H1 (cell line): ENCODE data around the gene PIP5K1C. TPM values are rescaled to one million over a fixed set of nuclear protein-coding genes. Genes with fewer than 3 reads are reported as not detected.

Experiments used
- CREB1 ChIP-seq: IDR thresholded peaks from 2 replicates; pipeline ENCODE4 v1.6.1; 2012; ENCODE audit warnings: inconsistent platforms
- RBBP5 ChIP-seq: IDR thresholded peaks from 2 replicates; pipeline ENCODE4 v1.7.1; 2012; ENCODE audit warnings: low read depth, mild to moderate bottlenecking, inconsistent platforms, low read length, moderate library complexity, borderline replicate concordance
- SRF ChIP-seq: IDR thresholded peaks from 2 replicates; pipeline ENCODE4 v1.6.1; 2011; ENCODE audit warnings: mild to moderate bottlenecking, low read depth, low read length, moderate library complexity
- TAF1 ChIP-seq: IDR thresholded peaks from 2 replicates; pipeline ENCODE4 v1.6.1; 2011; ENCODE audit warnings: mild to moderate bottlenecking, low read depth, low read length
- polyA plus RNA-seq, 7 experiments: library from polyadenylated mRNA; depleted of rRNA in 3 of 7; stranded (reverse) in 5 of 7; unstranded in 2 of 7; fragments of >200 nt in 5 of 7; fragments of 200-250 nt in 2 of 7; gene quantifications; 1 replicate in 5 of 7; 2 replicates in 1 of 7; 4 replicates in 1 of 7; pipeline versions ENCODE4 v1.2.1 to v1.2.3, GENCODE V29; 2011 to 2013; ENCODE audit warnings: missing spikeins in 2 of 7, mixed read lengths in 2 of 7
- total RNA-seq: library from RNA; stranded (reverse); fragmentation: NEBNext Ultra II Directional; extraction: Animal tissue kit (Norgen Biotek cat#: 25700); gene quantifications from 2 replicates; pipeline ENCODE4 v1.2.1, GENCODE V29; 2021

Gene PIP5K1C
- total and polyA plus RNA-seq, 2 of the 8 experiments (the other 6 are each of a cell fraction or from before 2014, with no cell fraction given): 10.6 to 32.9 TPM

DNA sequence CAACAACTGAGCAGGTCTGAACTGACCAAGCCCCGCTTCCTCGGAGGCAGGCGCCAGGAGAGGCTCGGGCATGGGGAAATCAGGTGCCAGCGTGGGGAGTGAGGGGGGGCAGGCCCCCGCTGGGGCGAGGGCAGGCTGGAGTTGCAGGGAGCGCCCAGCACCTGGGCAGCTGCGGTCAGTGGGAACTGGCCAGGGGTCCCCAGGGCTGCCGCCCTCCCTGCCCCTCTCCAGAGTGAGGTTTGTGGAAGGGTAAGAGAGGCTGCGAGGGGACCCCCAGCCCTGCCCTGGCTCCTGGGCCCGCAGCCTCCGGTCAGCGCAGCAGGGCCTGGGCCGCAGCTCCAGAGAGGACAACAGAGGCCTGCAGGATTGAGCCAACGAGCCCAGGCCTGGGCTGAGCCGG is 32.5 kb downstream of the PIP5K1C start (continued):
- TF ChIP-seq CREB1: no peak
- TF ChIP-seq SRF: no peak
- no peak for TF ChIP-seq RBBP5
- no peak for TF ChIP-seq TAF1
